ENCODE data around the gene ECI1.

The ECI1 gene

GRCh38 chr16:2284797-2285576, 33.6 kb upstream of the ECI1 start:
- no peak for DNase-seq (ENCODE audit: extremely low read depth, low read depth)
- TF ChIP-seq CTCF (IDR thresholded peaks at IDR 0.05; ENCODE audit: low read depth, low read length), result no peak

DNA sequence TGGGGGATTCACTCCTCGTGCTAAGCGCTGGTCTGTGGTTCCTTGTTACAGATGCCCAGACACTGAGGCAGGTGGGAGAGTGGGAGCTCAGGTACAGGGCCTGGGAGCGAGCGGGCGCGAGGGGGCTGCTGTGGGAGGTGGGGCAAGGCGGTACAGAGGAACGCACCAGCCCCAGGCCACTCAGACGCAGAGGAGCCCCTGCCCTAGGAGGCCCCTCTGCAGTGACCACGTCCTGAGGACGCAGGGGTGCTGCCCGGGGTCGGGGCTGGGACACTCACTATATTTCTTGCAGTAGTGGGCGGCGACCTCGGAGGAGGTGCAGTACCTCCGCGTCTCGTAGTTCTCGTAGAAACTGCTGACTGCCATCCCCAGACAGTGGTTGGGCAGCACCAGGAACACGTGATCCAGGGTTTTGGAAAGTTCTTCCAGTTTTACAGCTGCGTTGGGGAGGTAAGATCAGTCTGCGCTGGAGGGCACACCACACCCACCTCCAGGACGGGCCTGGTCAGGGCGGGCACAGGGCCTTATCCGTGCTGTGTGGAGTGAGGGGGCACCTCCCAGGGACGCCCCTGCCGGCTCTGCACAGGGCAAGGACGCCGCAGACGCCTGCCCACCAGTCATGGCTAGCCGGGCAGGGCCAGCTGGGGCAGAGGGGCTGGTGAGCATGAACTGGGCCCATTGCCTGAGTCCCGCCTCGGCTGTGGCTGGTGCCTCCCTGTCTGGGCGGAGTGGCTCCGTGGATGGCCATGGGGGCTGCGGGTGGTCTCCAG, 32.8 kb upstream of the ECI1 start:
- no peak for TF ChIP-seq CTCF (IDR thresholded peaks at IDR 0.05; ENCODE audit: low read depth, low read length)
- no peak for DNase-seq (ENCODE audit: extremely low read depth, low read depth)

GRCh38 chr16:2282866-2283555, 31.6 kb upstream of the ECI1 start:
- no peak for DNase-seq (ENCODE audit: extremely low read depth, low read depth)
- TF ChIP-seq CTCF (IDR thresholded peaks at IDR 0.05; ENCODE audit: low read depth, low read length), result no peak

DNA sequence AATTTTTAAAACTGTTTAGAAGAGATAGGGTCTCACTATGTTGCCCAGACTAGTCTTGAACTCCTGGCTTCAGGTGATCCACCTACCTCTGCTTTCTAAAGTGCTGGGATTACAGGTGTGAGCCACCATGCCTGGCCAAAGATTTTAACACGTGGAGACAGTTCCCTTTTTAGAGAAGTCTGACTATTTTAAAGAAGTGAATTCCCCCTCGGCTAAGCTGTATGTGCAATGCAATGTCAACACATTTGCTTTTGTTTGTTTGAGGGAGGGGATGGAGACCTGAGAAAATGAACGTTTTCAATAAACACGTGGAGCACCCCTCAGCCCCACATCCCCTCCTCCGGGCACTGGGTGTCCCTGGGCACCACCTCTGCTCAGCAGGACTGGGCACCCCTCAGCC, 30.9 kb upstream of the ECI1 start:
- DNase-seq (ENCODE audit: extremely low read depth, low read depth), result no peak
- no peak for TF ChIP-seq CTCF (IDR thresholded peaks at IDR 0.05; ENCODE audit: low read depth, low read length)

- no peak for TF ChIP-seq CTCF (IDR thresholded peaks at IDR 0.05; ENCODE audit: low read depth, low read length)
- DNase-seq (ENCODE audit: extremely low read depth, low read depth), result no peak
Observed at GRCh38 chr16:2280981-2281542, 29.7 kb upstream of the ECI1 start.

DNA sequence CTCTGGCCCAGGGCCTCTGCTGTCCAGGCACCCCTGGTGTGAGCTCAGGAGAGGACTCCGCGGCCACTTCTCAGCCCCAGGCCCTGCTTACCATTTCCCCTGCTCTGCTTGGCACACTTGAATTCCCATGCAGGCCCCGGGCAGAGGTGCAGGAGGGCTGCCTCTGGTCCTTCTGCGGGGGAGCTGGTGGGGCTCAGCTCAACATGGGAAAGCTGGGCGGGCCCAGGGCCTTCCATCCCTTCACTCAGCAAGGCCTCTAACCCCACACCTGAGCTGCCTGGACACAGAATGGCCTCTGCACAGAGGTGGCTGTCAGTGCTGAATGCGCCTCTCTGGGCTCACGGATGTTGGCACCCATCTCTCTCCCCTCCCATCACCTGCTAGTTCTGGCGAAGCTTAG, 29.1 kb upstream of the ECI1 start:
- DNase-seq (ENCODE audit: extremely low read depth, low read depth), result no peak
- no peak for TF ChIP-seq CTCF (IDR thresholded peaks at IDR 0.05; ENCODE audit: low read depth, low read length)
